ENCODE measurements around the gene DSC2.
"Not testable (repeated sequence)": the region's sequence is repeated elsewhere in the genome, so short reads cannot be mapped to it uniquely, and the experiment has no call there.

DSC2 gene

GRCh38 chr18:31040686-31041270 is 61.4 kb downstream of the DSC2 start:
- peak; percentile 21 for DNase-seq (ENCODE audit: low spot score)
- TF ChIP-seq CTCF (IDR thresholded peaks at IDR 0.05; ENCODE audit: extremely low read depth, missing control alignments): no peak

- no peak for DNase-seq (ENCODE audit: low spot score)
- no peak for TF ChIP-seq CTCF (IDR thresholded peaks at IDR 0.05; ENCODE audit: extremely low read depth, missing control alignments)
Observed at GRCh38 chr18:31039426-31039825, 62.8 kb downstream of the DSC2 start.

GRCh38 chr18:31037686-31038085 is 64.5 kb downstream of the DSC2 start:
- not testable (repeated sequence) for DNase-seq (ENCODE audit: low spot score)

GRCh38 chr18:31034541-31034940 is 67.7 kb downstream of the DSC2 start:
- no peak for TF ChIP-seq CTCF (IDR thresholded peaks at IDR 0.05; ENCODE audit: extremely low read depth, missing control alignments)
- no peak for DNase-seq (ENCODE audit: low spot score)

- TF ChIP-seq CTCF (IDR thresholded peaks at IDR 0.05; ENCODE audit: extremely low read depth, missing control alignments): no peak
- no peak for DNase-seq (ENCODE audit: low spot score)
Observed at GRCh38 chr18:31030574-31031278, 71.5 kb downstream of the DSC2 start.

GRCh38 chr18:31015715-31016434 is 86.3 kb downstream of the DSC2 start:
- no peak for TF ChIP-seq CTCF (IDR thresholded peaks at IDR 0.05; ENCODE audit: extremely low read depth, missing control alignments)
- DNase-seq (ENCODE audit: low spot score): no peak

- not testable (repeated sequence) for DNase-seq (ENCODE audit: low spot score)
Observed at GRCh38 chr18:31011455-31011854, 90.8 kb downstream of the DSC2 start.

GRCh38 chr18:31010601-31011000 is 91.6 kb downstream of the DSC2 start:
- TF ChIP-seq CTCF (IDR thresholded peaks at IDR 0.05; ENCODE audit: extremely low read depth, missing control alignments): no peak
- DNase-seq (ENCODE audit: low spot score): no peak
